Thyroid gland (tissue), 4 donors: ENCODE data around the gene COG1.

Experiments
- CTCF ChIP-seq, 6 experiments: fragments of 200-600 bp in 3 of 6; fragments of 450-650 bp in 3 of 6; sonication (generic) in 3 of 6; IDR thresholded peaks; one replicate each; pipeline ENCODE4 v1.5.1; 2016 to 2019; ENCODE audit warnings: antibody characterized with exemption in 6 of 6, mild to moderate bottlenecking in 2 of 6, inconsistent platforms in 1 of 6, moderate library complexity in 1 of 6
- POLR2A ChIP-seq, 2 donors: fragments of 450-650 bp; IDR thresholded peaks; one replicate each; pipeline ENCODE4 v1.6.1; 2017; ENCODE audit warnings: antibody characterized with exemption in 2 of 2, mild to moderate bottlenecking in 2 of 2, moderate library complexity in 1 of 2

GRCh38 chr17:73203135-73203787 lies 10.4 kb downstream of the COG1 start:
- TF ChIP-seq CTCF (IDR thresholded peaks at IDR 0.05) (no peak), POLR2A (IDR thresholded peaks at IDR 0.05) (no peak)
